ENCODE results near the gene LPGAT1. TPM values are rescaled to one million over a fixed set of nuclear protein-coding genes. Genes with fewer than 3 reads are reported as not detected.

The LPGAT1 gene
- total and polyA plus RNA-seq, 2 of the 13 experiments (the other 11 are each of a cell fraction or from before 2014, with no cell fraction given) = 12.1 to 48.3 TPM

DNA sequence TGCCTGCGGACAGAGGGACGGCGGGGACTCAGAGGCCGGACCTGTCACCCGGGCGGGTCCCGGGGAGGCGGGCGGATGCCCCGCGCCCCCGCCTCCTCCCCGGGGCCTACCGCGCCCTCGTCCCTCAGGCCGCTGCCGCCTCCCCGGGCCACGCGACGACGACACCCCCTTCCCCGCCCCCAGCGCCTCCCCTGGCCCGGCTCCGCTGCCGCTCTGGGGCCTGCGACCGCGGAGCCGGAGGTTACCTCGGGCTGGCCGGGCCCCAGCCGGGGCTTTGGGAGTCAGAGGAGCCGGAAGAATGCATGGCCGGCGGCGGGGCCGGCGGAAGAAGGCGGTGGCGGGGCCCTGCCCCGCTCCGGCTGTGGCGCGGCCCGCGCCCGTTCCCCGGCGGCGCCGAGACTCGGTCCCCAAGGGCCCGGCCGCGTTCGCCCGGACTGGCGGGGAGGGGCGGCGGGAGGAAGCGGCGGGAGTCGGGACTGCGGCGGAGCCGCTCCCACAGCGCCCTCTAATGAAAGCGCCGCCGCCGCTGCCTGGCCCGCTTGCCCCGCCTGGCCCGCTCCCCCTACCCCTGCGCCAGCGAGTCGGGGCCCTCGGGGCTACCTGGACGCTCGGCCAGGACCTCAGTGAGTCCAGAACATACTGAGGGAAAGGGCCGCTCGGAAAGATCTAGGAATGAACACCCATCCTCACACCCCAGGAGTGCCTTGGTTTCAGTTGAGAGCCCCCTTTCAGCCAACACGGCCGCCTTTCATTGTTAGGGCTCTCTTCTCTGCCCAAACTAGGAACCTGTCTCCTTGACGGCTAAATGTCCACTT lies at the start of gene LPGAT1 (continued):
- TF ChIP-seq, protein P1, sequence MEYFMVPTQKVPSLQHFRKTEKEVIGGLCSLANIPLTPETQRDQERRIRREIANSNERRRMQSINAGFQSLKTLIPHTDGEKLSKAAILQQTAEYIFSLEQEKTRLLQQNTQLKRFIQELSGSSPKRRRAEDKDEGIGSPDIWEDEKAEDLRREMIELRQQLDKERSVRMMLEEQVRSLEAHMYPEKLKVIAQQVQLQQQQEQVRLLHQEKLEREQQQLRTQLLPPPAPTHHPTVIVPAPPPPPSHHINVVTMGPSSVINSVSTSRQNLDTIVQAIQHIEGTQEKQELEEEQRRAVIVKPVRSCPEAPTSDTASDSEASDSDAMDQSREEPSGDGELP (IDR thresholded peaks at IDR 0.05; ENCODE audit: borderline replicate concordance, low read depth) = no peak
- TF ChIP-seq, protein P2, sequence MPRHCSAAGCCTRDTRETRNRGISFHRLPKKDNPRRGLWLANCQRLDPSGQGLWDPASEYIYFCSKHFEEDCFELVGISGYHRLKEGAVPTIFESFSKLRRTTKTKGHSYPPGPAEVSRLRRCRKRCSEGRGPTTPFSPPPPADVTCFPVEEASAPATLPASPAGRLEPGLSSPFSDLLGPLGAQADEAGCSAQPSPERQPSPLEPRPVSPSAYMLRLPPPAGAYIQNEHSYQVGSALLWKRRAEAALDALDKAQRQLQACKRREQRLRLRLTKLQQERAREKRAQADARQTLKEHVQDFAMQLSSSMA (CRISPR knock-in tag; IDR thresholded peaks at IDR 0.05) = 0 out of 2 replicates have a peak, but pooled peaks have one; percentile 57
- no peak for TF ChIP-seq ZNF468 (CRISPR knock-in tag; IDR thresholded peaks at IDR 0.05)
- no peak for TF ChIP-seq AKAP8 (CRISPR knock-in tag; IDR thresholded peaks at IDR 0.05)
- no peak for TF ChIP-seq CENPT (CRISPR knock-in tag; IDR thresholded peaks at IDR 0.05; ENCODE audit: low read depth)
- no peak for TF ChIP-seq HDAC2 (CRISPR knock-in tag; IDR thresholded peaks at IDR 0.05)
- TF ChIP-seq MEIS2 (CRISPR knock-in tag; IDR thresholded peaks at IDR 0.05) = no peak; the same call in 1 of the 2 replicates
- 0 out of 2 replicates have a peak, but pooled peaks have one; percentile 56 for TF ChIP-seq MYNN (CRISPR knock-in tag; IDR thresholded peaks at IDR 0.05; ENCODE audit: low read depth)
- no peak for TF ChIP-seq ZBTB39 (CRISPR knock-in tag; IDR thresholded peaks at IDR 0.05)
- no peak for TF ChIP-seq ZNF484 (CRISPR knock-in tag; IDR thresholded peaks at IDR 0.05; ENCODE audit: borderline replicate concordance, low read depth)
- no peak for TF ChIP-seq U2AF1 (optimal IDR thresholded peaks at IDR 0.05; ENCODE audit: low read depth, low read length)
- no peak for TF ChIP-seq ZNF329 (CRISPR knock-in tag; IDR thresholded peaks at IDR 0.05; ENCODE audit: low read depth)
- no peak for TF ChIP-seq ZZZ3 (CRISPR knock-in tag; IDR thresholded peaks at IDR 0.05; ENCODE audit: borderline replicate concordance)
- TF ChIP-seq DMAP1 (CRISPR knock-in tag; IDR thresholded peaks at IDR 0.05) = 0 out of 2 replicates have a peak, but pooled peaks have one; percentile 28
- no peak for TF ChIP-seq GTF2F1 (IDR thresholded peaks at IDR 0.05; ENCODE audit: low read length)
- no peak for TF ChIP-seq ATF7 (IDR thresholded peaks at IDR 0.05)
- TF ChIP-seq ATF7 (CRISPR knock-in tag; IDR thresholded peaks at IDR 0.05) = no peak
- TF ChIP-seq IRF2 (CRISPR knock-in tag; IDR thresholded peaks at IDR 0.05) = no peak
- no peak for TF ChIP-seq ZBTB4 (CRISPR knock-in tag; IDR thresholded peaks at IDR 0.05; ENCODE audit: borderline replicate concordance)
- TF ChIP-seq ZSCAN9 (CRISPR knock-in tag; IDR thresholded peaks at IDR 0.05; ENCODE audit: borderline replicate concordance) = no peak
- no peak for TF ChIP-seq ZNF446 (CRISPR knock-in tag; IDR thresholded peaks at IDR 0.05)
- no peak for TF ChIP-seq NFYB (CRISPR knock-in tag; IDR thresholded peaks at IDR 0.05)
- no peak for TF ChIP-seq EEA1 (CRISPR knock-in tag; IDR thresholded peaks at IDR 0.05; ENCODE audit: borderline replicate concordance)
- TF ChIP-seq MTA3 (CRISPR knock-in tag; IDR thresholded peaks at IDR 0.05) = no peak
- no peak for TF ChIP-seq ADNP (CRISPR knock-in tag; IDR thresholded peaks at IDR 0.05)

All from HepG2 (cell line).